ENCODE results near the gene FERMT3. TPM values are rescaled to one million over a fixed set of nuclear protein-coding genes. Genes with fewer than 3 reads are reported as not detected.

Gene FERMT3
- total and polyA plus RNA-seq, 2 of the 13 experiments (the other 11 are each of a cell fraction or from before 2014, with no cell fraction given): 0.29 TPM; not detected in 1

- Histone ChIP-seq H2AFZ (ENCODE audit: low read length) (no peak overlapping the region), H3K79me2 (ENCODE audit: insufficient read depth, low read length) (no peaks in the 10 kb centered on the region), H3K27ac (ENCODE audit: extremely low read length, insufficient read depth, low read length) (no peak overlapping the region), H3K36me3 (replicated peaks in 1 of 2; ENCODE audit: control insufficient read depth in 1 of 2, insufficient read depth in 2 of 2, low read length in 2 of 2) (peaks cover 19% of the 10 kb centered on the region in 2 experiments; a peak in 4 of 5 replicates), H4K20me1 (ENCODE audit: insufficient read depth, low read length) (0 out of 2 replicates have a peak, but pooled peaks cover 2% of the 10 kb centered on the region), H3K4me3 (replicated peaks in 1 of 3; ENCODE audit: insufficient read depth in 1 of 3, low read depth in 2 of 3, low read length in 3 of 3) (no peak overlapping the region), H3K4me2 (ENCODE audit: low read depth, low read length) (no peak overlapping the region), H3K27me3 (ENCODE audit: control insufficient read depth in 1 of 2, insufficient read depth in 2 of 2, low read length in 2 of 2) (peaks cover 0 to 1% of the 10 kb centered on the region in 2 experiments; a peak in 1 of 5 replicates), H3K9me3 (ENCODE audit: low read length) (no peaks in the 10 kb centered on the region), H3K4me1 (ENCODE audit: insufficient read depth, low read length) (peaks cover 17% of the 10 kb centered on the region), H3K9ac (ENCODE audit: insufficient read depth, low read depth, low read length) (no peak overlapping the region)
- ChIA-PET CTCF (ENCODE audit: low intra/inter-chr PET ratio, low total read pairs) (no interaction called here), POLR2A (interaction anchor here (1.4 kb wide), 1 partner anchor 62 kb away, joined by 5 read pairs; no protein-coding TSS in a partner anchor)
- in situ Hi-C loops (cut with HindIII; ENCODE audit: extremely low pct_ligation_motif_present, low pct_unique_long_range_greater_than_20kb): no loop called here
- BruUV-seq (replicated peaks): no TSS peak
- intact Hi-C loops (cut with micrococcal nuclease; ENCODE audit: unreplicated experiment): no loop called here
- TF ChIP-seq POLR2A (IDR thresholded peaks at IDR 0.05; ENCODE audit: insufficient read depth in 1 of 2, low read depth in 2 of 2, low read length in 2 of 2) (0 out of 4 replicates have a peak, but pooled peaks of 1 of the 2 experiments have one; percentile 2), XRCC5 (optimal IDR thresholded peaks at IDR 0.05; ENCODE audit: low read length) (no peak)
- ATAC-seq (no peak), DNase-seq (ENCODE audit: low spot score) (no peak), FAIRE-seq (no peak)
- 86% methylated on average over 18 of the region's 30 CpGs for WGBS (ENCODE audit: low lambda C conversion rate)
Measured at GRCh38 chr11:64207256-64208085, 950 bp downstream of the FERMT3 start.

GRCh38 chr11:64208086-64208795 lies 1.7 kb downstream of the FERMT3 start:
- Histone ChIP-seq H3K9ac (ENCODE audit: insufficient read depth, low read depth, low read length) (no peak overlapping the region), H4K20me1 (ENCODE audit: insufficient read depth, low read length) (0 out of 2 replicates have a peak, but pooled peaks cover 2% of the 10 kb centered on the region), H3K4me1 (ENCODE audit: insufficient read depth, low read length) (peaks cover 17% of the 10 kb centered on the region), H3K4me2 (ENCODE audit: low read depth, low read length) (no peak overlapping the region), H3K79me2 (ENCODE audit: insufficient read depth, low read length) (no peaks in the 10 kb centered on the region), H2AFZ (ENCODE audit: low read length) (no peak overlapping the region), H3K36me3 (replicated peaks in 1 of 2; ENCODE audit: control insufficient read depth in 1 of 2, insufficient read depth in 2 of 2, low read length in 2 of 2) (peaks cover 12% of the 10 kb centered on the region in 2 experiments; a peak in 4 of 5 replicates), H3K27me3 (ENCODE audit: control insufficient read depth in 1 of 2, insufficient read depth in 2 of 2, low read length in 2 of 2) (peaks cover 0 to 1% of the 10 kb centered on the region in 2 experiments; a peak in 1 of 5 replicates), H3K4me3 (replicated peaks in 1 of 3; ENCODE audit: insufficient read depth in 1 of 3, low read depth in 2 of 3, low read length in 3 of 3) (no peak overlapping the region), H3K27ac (ENCODE audit: extremely low read length, insufficient read depth, low read length) (no peak overlapping the region), H3K9me3 (ENCODE audit: low read length) (no peaks in the 10 kb centered on the region)
- peak; percentile 11 for ATAC-seq
- ChIA-PET CTCF (ENCODE audit: low intra/inter-chr PET ratio, low total read pairs) (no interaction called here), POLR2A (interaction anchor here (1.4 kb wide), 1 partner anchor 61 kb away, joined by 5 read pairs; no protein-coding TSS in a partner anchor)
- 83% methylated on average over 18 of the region's 23 CpGs for WGBS (ENCODE audit: low lambda C conversion rate)
- no peak for FAIRE-seq
- TF ChIP-seq POLR2A (IDR thresholded peaks at IDR 0.05; ENCODE audit: insufficient read depth in 1 of 2, low read depth in 2 of 2, low read length in 2 of 2) (0 out of 4 replicates have a peak, but pooled peaks of 1 of the 2 experiments have one; percentile 1), ZNF749 (CRISPR knock-in tag; IDR thresholded peaks at IDR 0.05; ENCODE audit: borderline replicate concordance) (no peak), SRY (CRISPR knock-in tag; IDR thresholded peaks at IDR 0.05) (no peak), PAXIP1 (CRISPR knock-in tag; conservative IDR thresholded peaks at IDR 0.05) (no peak), ZNF101 (CRISPR knock-in tag; IDR thresholded peaks at IDR 0.05; ENCODE audit: borderline replicate concordance, low read depth) (no peak), FOXA1 (IDR thresholded peaks at IDR 0.05) (no peak), FOXA1 (CRISPR knock-in tag; IDR thresholded peaks at IDR 0.05) (no peak)
- in situ Hi-C loops (cut with HindIII; ENCODE audit: extremely low pct_ligation_motif_present, low pct_unique_long_range_greater_than_20kb) (no loop called here), intact Hi-C loops (cut with micrococcal nuclease; ENCODE audit: unreplicated experiment) (no loop called here)
- no peak for DNase-seq (ENCODE audit: low spot score)
- no TSS peak for BruUV-seq (replicated peaks)
